A673 (cell line): Measurements from ENCODE around the gene GLRA3.
"Not testable (repeated sequence)": the region's sequence is repeated elsewhere in the genome, so short reads cannot be mapped to it uniquely, and the experiment has no call there.

Experiments used
- EZH2 ChIP-seq: fragments of 200-600 bp; sonication (generic); IDR thresholded peaks from 2 replicates; pipeline ENCODE4 v1.6.1; 2017; ENCODE audit warnings: borderline replicate concordance, low read depth, mild to moderate bottlenecking, mixed read lengths, antibody characterized with exemption, low read length; ENCODE audit not compliant: poor library complexity, severe bottlenecking
- TF ChIP-seq, protein P1 (sequence below): fragments of 300-800, 200-600 bp; sonication (generic); conservative IDR thresholded peaks from 2 replicates; pipeline ENCODE4 v1.5.1; 2017; ENCODE audit warnings: low read depth, mild to moderate bottlenecking, antibody characterized with exemption, low read length, moderate library complexity, mixed read lengths

DNA sequence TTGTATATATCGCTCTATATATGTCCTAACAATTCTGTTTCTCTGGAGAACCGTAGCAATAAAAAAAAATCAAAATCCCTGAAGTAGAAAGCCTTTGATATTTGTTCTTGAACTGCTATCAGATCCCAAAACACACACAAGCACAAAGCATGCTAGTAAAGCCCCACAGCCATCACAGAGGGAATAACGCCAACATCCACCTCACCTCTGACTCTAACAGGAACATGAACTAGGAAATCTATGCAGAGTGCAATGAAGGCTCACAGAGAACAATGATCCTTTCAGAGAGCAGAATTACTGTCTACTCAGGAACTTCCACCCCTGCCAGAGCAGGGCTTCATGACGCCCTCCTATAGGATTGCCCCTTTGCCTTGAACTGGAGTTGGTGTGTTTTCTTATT is 44.1 kb upstream of the GLRA3 start:
- TF ChIP-seq, protein P1, sequence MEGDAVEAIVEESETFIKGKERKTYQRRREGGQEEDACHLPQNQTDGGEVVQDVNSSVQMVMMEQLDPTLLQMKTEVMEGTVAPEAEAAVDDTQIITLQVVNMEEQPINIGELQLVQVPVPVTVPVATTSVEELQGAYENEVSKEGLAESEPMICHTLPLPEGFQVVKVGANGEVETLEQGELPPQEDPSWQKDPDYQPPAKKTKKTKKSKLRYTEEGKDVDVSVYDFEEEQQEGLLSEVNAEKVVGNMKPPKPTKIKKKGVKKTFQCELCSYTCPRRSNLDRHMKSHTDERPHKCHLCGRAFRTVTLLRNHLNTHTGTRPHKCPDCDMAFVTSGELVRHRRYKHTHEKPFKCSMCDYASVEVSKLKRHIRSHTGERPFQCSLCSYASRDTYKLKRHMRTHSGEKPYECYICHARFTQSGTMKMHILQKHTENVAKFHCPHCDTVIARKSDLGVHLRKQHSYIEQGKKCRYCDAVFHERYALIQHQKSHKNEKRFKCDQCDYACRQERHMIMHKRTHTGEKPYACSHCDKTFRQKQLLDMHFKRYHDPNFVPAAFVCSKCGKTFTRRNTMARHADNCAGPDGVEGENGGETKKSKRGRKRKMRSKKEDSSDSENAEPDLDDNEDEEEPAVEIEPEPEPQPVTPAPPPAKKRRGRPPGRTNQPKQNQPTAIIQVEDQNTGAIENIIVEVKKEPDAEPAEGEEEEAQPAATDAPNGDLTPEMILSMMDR = not testable (repeated sequence)
- not testable (repeated sequence) for TF ChIP-seq EZH2
